Adipocyte (in vitro differentiated cells): ENCODE results near the gene CHST11.

Experiments
- DNase-seq: peaks from one replicate; pipeline ENCODE4 v3.0.0-alpha.2; 2015; ENCODE audit warnings: low read depth
- H3K27me3 ChIP-seq: replicated peaks from 2 replicates; pipeline ENCODE4 v1.7.0; 2013; ENCODE audit warnings: mild to moderate bottlenecking, low read length, moderate library complexity; ENCODE audit not compliant: control insufficient read depth, insufficient read depth
- H3K36me3 ChIP-seq: 2 replicates; pipeline ENCODE4 v1.7.0; 2013; ENCODE audit warnings: low read length, mild to moderate bottlenecking, moderate library complexity; ENCODE audit not compliant: control insufficient read depth, insufficient read depth, severe bottlenecking
- H3K4me1 ChIP-seq: 2 replicates; pipeline ENCODE4 v1.7.0; 2013; ENCODE audit warnings: mild to moderate bottlenecking, low read length, moderate library complexity; ENCODE audit not compliant: control insufficient read depth, insufficient read depth
- H3K4me3 ChIP-seq: 2 replicates; pipeline ENCODE4 v1.7.0; 2013; ENCODE audit warnings: mild to moderate bottlenecking, low read length, moderate library complexity
- H3K9ac ChIP-seq: 2 replicates; pipeline ENCODE4 v1.7.0; 2013; ENCODE audit warnings: mild to moderate bottlenecking, low read length, moderate library complexity
- H3K9me3 ChIP-seq: 2 replicates; pipeline ENCODE4 v1.7.0; 2013; ENCODE audit warnings: mild to moderate bottlenecking, low read length, moderate library complexity; ENCODE audit not compliant: control insufficient read depth

The CHST11 gene

DNA sequence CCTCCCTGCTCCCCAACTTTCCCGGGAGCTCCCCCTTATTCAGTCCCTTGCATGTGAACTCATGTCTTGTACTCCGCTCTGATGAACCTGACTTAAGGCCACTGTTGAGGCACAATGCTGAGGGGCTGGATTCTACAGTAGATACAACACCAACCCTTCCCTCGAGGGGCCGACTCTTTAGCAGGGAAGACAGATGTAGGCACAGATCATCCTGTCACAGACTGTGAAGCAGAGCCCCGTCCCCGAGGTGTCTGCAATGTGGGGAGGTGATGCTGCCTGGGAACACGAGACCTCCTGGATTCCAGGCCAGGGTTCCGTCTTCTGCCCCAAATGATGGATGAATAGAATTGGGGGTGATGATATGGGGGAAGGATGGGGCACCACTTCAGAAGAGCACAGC, 175.1 kb downstream of the CHST11 start:
- no peak overlapping the region for H3K4me3 ChIP-seq
- DNase-seq: no peak
- H3K4me1 ChIP-seq: peaks cover 17% of the 10 kb centered on the region
- no peaks in the 10 kb centered on the region for H3K9me3 ChIP-seq
- peak overlapping the region; percentile 16 for H3K9ac ChIP-seq
- H3K27me3 ChIP-seq: no peaks in the 10 kb centered on the region
- no peaks in the 10 kb centered on the region for H3K36me3 ChIP-seq

DNA sequence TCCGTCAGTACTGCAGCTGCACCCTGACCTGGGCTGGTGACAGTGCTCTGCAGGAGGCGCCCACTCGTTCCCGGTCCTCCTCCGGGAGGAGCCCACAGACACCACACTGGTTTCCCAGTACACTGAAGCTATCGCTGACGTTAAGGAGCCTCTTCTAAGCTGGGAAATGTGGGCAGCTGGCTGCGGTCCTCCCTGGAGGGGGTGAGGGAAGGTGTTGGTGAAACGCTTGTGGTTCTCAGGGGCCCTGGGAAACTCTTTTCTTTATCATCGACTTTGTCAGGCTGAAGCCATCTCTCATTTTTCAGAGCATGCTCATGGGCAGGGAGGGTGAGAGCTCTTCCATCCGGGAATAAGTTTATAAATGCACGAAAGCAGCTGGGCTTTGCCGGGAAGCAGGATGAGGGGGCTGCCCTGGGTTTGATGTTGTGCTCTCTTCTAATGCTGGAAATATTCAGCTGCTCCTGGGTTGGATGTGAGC, 176.0 kb downstream of the CHST11 start:
- peaks cover 17% of the 10 kb centered on the region for H3K4me1 ChIP-seq
- DNase-seq: no peak

DNA sequence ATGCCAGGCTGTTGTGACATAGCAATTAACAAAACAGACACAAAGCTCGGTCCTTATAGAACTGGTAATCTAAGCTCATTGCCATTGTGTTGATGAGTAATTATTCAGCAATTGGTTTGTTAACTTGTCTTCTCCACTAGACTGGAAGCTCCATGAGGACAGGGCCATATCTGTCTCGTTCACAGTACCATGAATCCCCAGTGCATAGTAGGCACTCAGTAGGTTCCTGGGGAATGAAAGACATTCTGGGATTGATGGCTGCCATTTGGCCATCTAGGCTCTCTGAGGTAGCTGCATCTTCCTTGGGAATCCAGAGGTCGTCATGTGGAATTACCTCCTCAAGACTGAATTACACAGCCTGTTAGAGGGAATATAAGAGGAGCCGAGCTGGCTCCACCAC, 177.3 kb downstream of the CHST11 start:
- no peak for DNase-seq
- Histone ChIP-seq H3K9ac (no peak overlapping the region), H3K4me1 (peaks cover 17% of the 10 kb centered on the region), H3K36me3 (no peaks in the 10 kb centered on the region), H3K27me3 (no peaks in the 10 kb centered on the region), H3K4me3 (no peak overlapping the region), H3K9me3 (no peaks in the 10 kb centered on the region)

More for the DNA sequence above, 176.0 kb downstream of the CHST11 start:
- H3K4me3 ChIP-seq: peak overlapping the region; percentile 55
- H3K9me3 ChIP-seq: no peaks in the 10 kb centered on the region
- no peaks in the 10 kb centered on the region for H3K27me3 ChIP-seq
- H3K9ac ChIP-seq: peak overlapping the region; percentile 59
- H3K36me3 ChIP-seq: no peaks in the 10 kb centered on the region

GRCh38 chr12:104634852-104635251, 178.1 kb downstream of the CHST11 start:
- Histone ChIP-seq H3K4me3 (no peak overlapping the region), H3K9me3 (no peaks in the 10 kb centered on the region), H3K4me1 (peaks cover 17% of the 10 kb centered on the region), H3K36me3 (no peaks in the 10 kb centered on the region), H3K27me3 (no peaks in the 10 kb centered on the region), H3K9ac (no peak overlapping the region)
- no peak for DNase-seq

DNA sequence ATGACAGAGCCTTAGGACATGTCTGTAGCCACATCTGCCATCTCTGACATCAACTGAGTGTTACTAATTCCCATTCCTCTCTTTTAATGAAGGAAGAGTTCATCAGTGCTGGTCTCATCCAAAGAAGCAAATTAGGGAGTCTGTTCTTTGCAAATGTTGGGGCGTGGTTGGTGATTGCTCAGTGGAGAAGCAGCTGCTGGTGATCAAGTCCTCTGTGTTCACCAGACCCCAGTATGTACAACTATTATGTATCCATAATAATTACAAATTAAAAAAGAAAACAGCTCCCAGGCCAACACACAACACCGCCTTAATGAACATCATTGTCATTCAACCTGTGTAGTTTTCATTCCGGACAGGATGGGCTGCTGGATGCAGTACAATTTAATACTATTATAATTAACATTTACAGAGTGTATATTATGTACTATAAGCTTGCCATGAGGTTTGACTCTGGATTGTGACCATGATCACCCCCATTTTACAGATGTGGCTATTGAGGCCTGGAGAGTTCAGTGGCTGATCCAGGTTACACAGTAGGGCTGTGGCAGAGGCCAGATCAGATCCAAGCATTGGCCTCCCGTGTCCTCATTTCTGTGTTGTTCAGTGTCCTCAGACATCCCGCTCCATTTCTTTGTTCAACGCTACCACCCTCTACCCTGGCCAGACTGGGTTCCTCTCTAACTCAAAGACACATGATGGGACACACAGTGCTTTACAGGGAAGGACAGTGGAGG, 179.0 kb downstream of the CHST11 start:
- no peaks in the 10 kb centered on the region for H3K9me3 ChIP-seq
- H3K4me3 ChIP-seq: no peak overlapping the region
- H3K4me1 ChIP-seq: peaks cover 17% of the 10 kb centered on the region
- H3K9ac ChIP-seq: no peak overlapping the region
- DNase-seq: no peak
- no peaks in the 10 kb centered on the region for H3K27me3 ChIP-seq
- H3K36me3 ChIP-seq: no peaks in the 10 kb centered on the region

DNA sequence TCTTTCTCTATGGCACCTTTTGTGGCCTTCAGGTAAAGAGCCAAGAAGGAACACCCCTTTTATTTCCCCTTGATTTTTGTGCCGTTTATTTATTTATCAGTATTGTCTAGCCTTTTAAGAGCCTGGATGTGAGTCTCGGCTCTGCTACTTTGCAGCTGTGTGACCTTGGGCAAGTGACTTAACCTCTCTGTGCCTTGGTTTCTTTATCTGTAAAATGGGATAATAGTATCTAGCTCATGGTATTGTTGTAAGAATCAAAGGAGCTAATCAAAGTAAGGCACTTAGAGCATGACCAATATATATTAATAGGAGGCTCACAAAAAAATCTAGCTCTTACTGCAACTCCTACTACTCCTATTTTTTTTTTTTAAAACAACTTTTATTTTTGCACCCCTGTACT, 179.7 kb downstream of the CHST11 start:
- H3K9me3 ChIP-seq: no peaks in the 10 kb centered on the region
- H3K27me3 ChIP-seq: no peaks in the 10 kb centered on the region
- no peak overlapping the region for H3K9ac ChIP-seq
- no peaks in the 10 kb centered on the region for H3K36me3 ChIP-seq
- no peak for DNase-seq
- peaks cover 14% of the 10 kb centered on the region for H3K4me1 ChIP-seq
- H3K4me3 ChIP-seq: no peak overlapping the region

DNA sequence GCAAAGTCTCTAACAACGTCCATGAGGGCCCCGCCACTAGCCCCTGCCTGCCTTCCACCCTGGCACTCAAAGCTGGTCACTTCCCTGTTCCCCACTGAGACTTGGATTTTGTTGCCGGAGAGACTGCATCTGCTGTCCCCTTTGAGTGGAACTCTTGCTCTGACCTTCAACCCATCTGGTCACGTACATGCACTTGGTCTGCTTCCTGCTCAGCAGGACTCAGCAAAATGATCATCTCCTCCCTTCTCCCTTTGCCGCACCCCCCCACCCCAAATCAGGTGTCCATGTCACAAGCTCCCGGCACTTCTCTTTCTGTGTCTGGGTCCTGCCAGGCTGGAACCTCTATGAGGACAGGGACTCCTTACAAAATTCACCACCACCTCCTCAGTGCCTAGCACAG, 180.9 kb downstream of the CHST11 start:
- no peaks in the 10 kb centered on the region for H3K9me3 ChIP-seq
- no peak overlapping the region for H3K9ac ChIP-seq
- DNase-seq: no peak
- H3K36me3 ChIP-seq: no peaks in the 10 kb centered on the region
- no peaks in the 10 kb centered on the region for H3K27me3 ChIP-seq
- peaks cover 12% of the 10 kb centered on the region for H3K4me1 ChIP-seq
- no peak overlapping the region for H3K4me3 ChIP-seq

GRCh38 chr12:104638218-104638850, 181.6 kb downstream of the CHST11 start:
- Histone ChIP-seq H3K36me3 (no peaks in the 10 kb centered on the region), H3K4me3 (no peak overlapping the region), H3K4me1 (peaks cover 5% of the 10 kb centered on the region), H3K9ac (no peak overlapping the region), H3K9me3 (no peaks in the 10 kb centered on the region), H3K27me3 (no peaks in the 10 kb centered on the region)
- DNase-seq: no peak

DNA sequence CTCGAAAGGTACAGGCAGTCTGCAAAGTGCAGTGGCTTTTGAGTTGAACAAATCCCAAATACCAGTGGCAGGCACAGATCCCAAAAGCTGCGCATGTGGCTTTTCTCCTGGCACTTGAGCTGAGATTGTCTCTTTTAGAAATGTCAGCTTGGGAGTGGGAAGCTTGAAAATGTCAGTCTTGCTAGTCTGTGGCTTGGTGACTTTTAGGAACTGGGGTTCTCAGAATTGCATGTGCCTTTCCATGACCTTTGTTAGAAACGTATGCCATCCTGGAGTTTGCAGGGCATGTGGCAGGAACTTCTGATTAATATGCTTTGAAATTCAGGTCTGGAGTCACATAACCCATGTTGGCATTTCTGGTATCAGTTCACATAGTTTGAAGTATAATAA, 182.1 kb downstream of the CHST11 start:
- H3K36me3 ChIP-seq: no peaks in the 10 kb centered on the region
- H3K4me3 ChIP-seq: no peak overlapping the region
- H3K27me3 ChIP-seq: no peaks in the 10 kb centered on the region
- no peaks in the 10 kb centered on the region for H3K9me3 ChIP-seq
- H3K4me1 ChIP-seq: no peaks in the 10 kb centered on the region
- H3K9ac ChIP-seq: no peak overlapping the region
- DNase-seq: no peak

DNA sequence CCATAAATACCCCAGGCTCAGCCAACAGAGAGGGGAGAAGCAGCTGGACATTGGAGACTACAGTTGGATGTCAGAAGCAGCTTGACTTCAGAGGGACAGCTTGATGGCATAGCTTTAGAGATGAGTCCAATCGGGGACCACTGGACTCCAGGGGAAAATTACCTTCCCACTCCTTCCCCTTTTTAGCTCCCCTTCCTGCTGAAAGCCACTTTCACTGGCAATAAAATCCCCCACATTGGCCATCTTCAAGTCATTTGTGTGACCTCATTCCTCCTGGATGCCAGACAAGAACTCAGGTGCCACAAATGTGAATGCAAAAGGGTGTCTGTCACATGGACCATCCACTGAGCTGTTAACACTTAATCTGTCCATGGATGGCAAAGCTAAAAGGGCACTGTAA, 184.2 kb downstream of the CHST11 start:
- no peaks in the 10 kb centered on the region for H3K9me3 ChIP-seq
- H3K27me3 ChIP-seq: no peaks in the 10 kb centered on the region
- no peak overlapping the region for H3K4me3 ChIP-seq
- no peak overlapping the region for H3K9ac ChIP-seq
- no peaks in the 10 kb centered on the region for H3K4me1 ChIP-seq
- no peaks in the 10 kb centered on the region for H3K36me3 ChIP-seq
- DNase-seq: no peak

DNA sequence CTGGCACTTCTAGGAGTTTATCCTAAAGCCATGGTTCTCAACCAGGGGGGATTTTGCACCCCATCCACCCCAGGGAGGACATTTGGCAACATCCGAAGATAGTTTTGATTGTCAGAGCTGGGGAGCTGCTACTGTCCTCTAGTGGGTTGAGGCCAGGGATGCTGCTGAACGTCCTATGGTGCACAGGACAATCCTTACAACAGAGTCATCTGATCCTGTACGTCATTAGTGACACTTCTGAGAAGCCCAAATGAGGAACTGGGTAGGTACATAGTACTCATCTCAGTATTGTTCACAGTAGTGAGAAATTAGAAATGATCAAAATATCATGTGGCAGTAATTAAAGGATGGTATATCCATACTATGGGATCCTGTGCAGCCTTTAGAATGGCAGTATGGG, 185.1 kb downstream of the CHST11 start:
- Histone ChIP-seq H3K9me3 (no peaks in the 10 kb centered on the region), H3K36me3 (no peaks in the 10 kb centered on the region), H3K27me3 (no peaks in the 10 kb centered on the region), H3K4me1 (no peaks in the 10 kb centered on the region), H3K9ac (no peak overlapping the region), H3K4me3 (no peak overlapping the region)
- no peak for DNase-seq
